K562 (cell line): ENCODE measurements around the gene TMC4. TPM values are rescaled to one million over a fixed set of nuclear protein-coding genes. Genes with fewer than 3 reads are reported as not detected.

ENCODE experiments used
- ATAC-seq: fragments of 200-7000 bp; cut with Tn5 transposase; 3 replicates; pipeline ENCODE4 v1.9.1; 2020; ENCODE audit warnings: moderate library complexity
- BruUV-seq: library from RNA; stranded (reverse); fragments of 400-500 nt; replicated peaks from 2 replicates; lab custom pipeline; 2021; lab: Mats Ljungman, UMichigan
- CTCF ChIA-PET: fragments of 300-600 bp; formaldehyde crosslinking; extraction: SDS; loops from one replicate; lab custom pipeline; 2021; ENCODE audit warnings: low intra/inter-chr PET ratio; lab: Yijun Ruan, JAX
- POLR2A ChIA-PET: fragments of 300-600, 350-650 bp; sonication (Branson Sonifier 250); formaldehyde crosslinking; extraction: SDS; loops from one replicate; lab custom pipeline; 2021; ENCODE audit warnings: antibody characterized with exemption, inconsistent platforms; lab: Yijun Ruan, JAX
- DNase-seq, 4 experiments: peaks; one replicate each; pipeline versions ENCODE4 v3.0.0 to v3.0.0-alpha.2; 2011 to 2018; ENCODE audit warnings: low spot score in 3 of 4, mixed read lengths in 3 of 4; ENCODE audit errors: extremely low read depth in 1 of 4
- FAIRE-seq: peaks from 2 replicates; lab custom pipeline; 2011; peaks lifted over from hg19 to GRCh38; lab: Jason Lieb, UNC
- H2AFZ ChIP-seq: 2 replicates; pipeline ENCODE4 v1.6.0; 2011; ENCODE audit warnings: low read depth, low read length, control low read depth, inconsistent platforms
- H3K27ac ChIP-seq: fragments of 200-600 bp; 3 replicates; pipeline ENCODE4 v1.8.0; 2011; ENCODE audit warnings: low read depth, mild to moderate bottlenecking, control low read depth, inconsistent platforms, low read length, moderate library complexity, mixed read lengths; ENCODE audit errors: extremely low read depth
- H3K27me3 ChIP-seq, 2 experiments: fragments of 300-600 bp in 1 of 2; 2 replicates in 1 of 2; 3 replicates in 1 of 2; pipeline versions ENCODE4 v1.6.0 to v1.8.0; 2011; ENCODE audit warnings: inconsistent platforms in 2 of 2, low read length in 2 of 2, mild to moderate bottlenecking in 1 of 2, mixed read lengths in 1 of 2, moderate library complexity in 1 of 2; ENCODE audit not compliant: control insufficient read depth in 2 of 2, insufficient read depth in 2 of 2
- H3K36me3 ChIP-seq: fragments of 300-600 bp; 3 replicates; pipeline ENCODE4 v1.8.0; 2011; ENCODE audit warnings: mild to moderate bottlenecking, low read length, inconsistent platforms; ENCODE audit not compliant: control insufficient read depth, insufficient read depth
- H3K4me1 ChIP-seq, 2 experiments: fragments of 200-600 bp in 1 of 2; replicated peaks in 1 of 2; 2 replicates in 1 of 2; 3 replicates in 1 of 2; pipeline versions ENCODE4 v1.5.1 to v1.8.0; 2011; ENCODE audit warnings: inconsistent platforms in 2 of 2, low read length in 2 of 2, mild to moderate bottlenecking in 1 of 2, mixed read lengths in 1 of 2, moderate library complexity in 1 of 2; ENCODE audit not compliant: control insufficient read depth in 2 of 2, insufficient read depth in 2 of 2
- H3K4me2 ChIP-seq: 2 replicates; pipeline ENCODE4 v1.6.1; 2011; ENCODE audit warnings: low read length, control low read depth, inconsistent platforms, mixed read lengths; ENCODE audit not compliant: insufficient read depth
- H3K4me3 ChIP-seq: fragments of 200-600 bp; sonication (generic), shearing (Covaris generic); 2 replicates; pipeline ENCODE4 v1.5.1; 2016; ENCODE audit warnings: control low read depth, inconsistent platforms
- H3K79me2 ChIP-seq: fragments of 200-600 bp; 3 replicates; pipeline ENCODE4 v1.8.0; 2011; ENCODE audit warnings: low read length, inconsistent platforms; ENCODE audit not compliant: control insufficient read depth, insufficient read depth
- H3K9ac ChIP-seq, 2 experiments: 2 replicates each; pipeline versions ENCODE4 v1.6.0 to v1.6.1; 2011; ENCODE audit warnings: low read depth in 2 of 2, low read length in 2 of 2, control low read depth in 1 of 2, inconsistent platforms in 1 of 2, mild to moderate bottlenecking in 1 of 2, mixed read lengths in 1 of 2; ENCODE audit not compliant: insufficient read depth in 1 of 2
- H3K9me1 ChIP-seq: one replicate; pipeline ENCODE4 v1.6.0; 2011; ENCODE audit warnings: inconsistent platforms, mild to moderate bottlenecking, low read length, moderate library complexity; ENCODE audit not compliant: control insufficient read depth, insufficient read depth
- H3K9me3 ChIP-seq: replicated peaks from 2 replicates; pipeline ENCODE4 v1.5.1; 2011; ENCODE audit warnings: low read depth, low read length, inconsistent platforms; ENCODE audit not compliant: control insufficient read depth, insufficient read depth
- H4K20me1 ChIP-seq: replicated peaks from 2 replicates; pipeline ENCODE4 v1.6.1; 2011; ENCODE audit warnings: low read length, inconsistent platforms, mixed read lengths; ENCODE audit not compliant: control insufficient read depth, insufficient read depth
- EP400 ChIP-seq: fragments of 450-650 bp; IDR thresholded peaks from 2 replicates; pipeline ENCODE4 v1.6.1; 2017; ENCODE audit warnings: antibody characterized with exemption, mild to moderate bottlenecking, moderate library complexity
- HDAC1 ChIP-seq, 2 experiments: fragments of 450-650 bp; IDR thresholded peaks; 2 replicates each; pipeline ENCODE4 v1.6.1; 2016 to 2017; ENCODE audit warnings: inconsistent platforms in 1 of 2, mild to moderate bottlenecking in 1 of 2, moderate library complexity in 1 of 2
- NFE2 ChIP-seq: IDR thresholded peaks from 2 replicates; pipeline ENCODE4 v1.6.1; 2014; ENCODE audit warnings: antibody characterized with exemption, low read depth
- NFXL1 ChIP-seq: fragments of 450-650 bp; formaldehyde crosslinking; IDR thresholded peaks from 2 replicates; pipeline ENCODE4 v1.4.0; 2021; ENCODE audit warnings: mild to moderate bottlenecking
- NR1H2 ChIP-seq: sonication (generic); formaldehyde crosslinking; IDR thresholded peaks from 2 replicates; pipeline ENCODE4 v1.4.0; 2020; ENCODE audit warnings: mild to moderate bottlenecking, missing genetic modification reagents
- ZC3H4 ChIP-seq: sonication (generic); formaldehyde crosslinking; IDR thresholded peaks from 2 replicates; pipeline ENCODE4 v1.9.0; 2021; ENCODE audit warnings: missing genetic modification reagents, borderline replicate concordance
- ZNF282 ChIP-seq: sonication (generic); formaldehyde crosslinking; IDR thresholded peaks from 2 replicates; pipeline ENCODE4 v1.8.1; 2023; ENCODE audit warnings: missing genetic modification reagents
- ZNF76 ChIP-seq: fragments of 250-450 bp; sonication (Bioruptor Pico); IDR thresholded peaks from 2 replicates; pipeline ENCODE4 v1.4.0; 2020; ENCODE audit warnings: mild to moderate bottlenecking, moderate library complexity, borderline replicate concordance
- WGBS: fragments of 100-300 bp; shearing (Covaris generic); methylation state at CpG from one replicate; pipeline ENCODE4 v1.1.6; 2016; ENCODE audit warnings: low coverage, mixed read lengths; ENCODE audit not compliant: insufficient coverage; ENCODE audit errors: missing lambda C conversion rate; 5-methylcytosine and 5-hydroxymethylcytosine counted together
- in situ Hi-C: fragments of 300-500 bp; cut with MboI; formaldehyde crosslinking; loops from 4 replicates; pipeline ENCODE4 v1.15.0; 2018; ENCODE audit warnings: inconsistent platforms, mixed read lengths
- intact Hi-C: fragments of 100-400 bp; cut with micrococcal nuclease; formaldehyde crosslinking; loops from 2 replicates; pipeline ENCODE4 v1.14.2; 2022
- polyA plus RNA-seq, 8 experiments: library from polyadenylated mRNA; depleted of rRNA in 4 of 8; stranded (reverse) in 5 of 8; unstranded in 3 of 8; fragments of >200 nt; fragmentation: Nextera tagmentation in 2 of 8; fragmentation: Illumina TruSeq in 1 of 8; extraction: Ambion mirVana in 2 of 8; extraction: Trizol in 1 of 8; gene quantifications; 2 replicates each; pipeline versions ENCODE4 v1.2.1 to v1.2.3, GENCODE V29; 2011 to 2014; ENCODE audit warnings: inconsistent platforms in 1 of 8, missing spikeins in 1 of 8
- total RNA-seq, 7 experiments: library from RNA; depleted of rRNA in 6 of 7; stranded (reverse); fragments of >200 nt in 6 of 7; fragmentation: Illumina TruSeq in 2 of 7; extraction: Trizol in 2 of 7; gene quantifications; 2 replicates each; pipeline versions ENCODE4 v1.2.1 to v1.2.3, GENCODE V29; 2011 to 2021; ENCODE audit warnings: low replicate concordance in 1 of 7
- TF ChIP-seq, protein P1 (sequence below), 2 experiments: fragments of 450-650 bp in 1 of 2; sonication (generic) in 1 of 2; formaldehyde crosslinking in 1 of 2; IDR thresholded peaks; 2 replicates each; pipeline versions ENCODE4 v1.7.1 to v1.9.0; 2016 to 2022; ENCODE audit warnings: inconsistent platforms in 1 of 2, mild to moderate bottlenecking in 1 of 2, missing genetic modification reagents in 1 of 2
- TF ChIP-seq, protein P2 (sequence below): sonication (generic); formaldehyde crosslinking; IDR thresholded peaks from 2 replicates; pipeline ENCODE4 v1.8.1; 2022; ENCODE audit warnings: missing genetic modification reagents

TMC4 gene
- total and polyA plus RNA-seq, 9 of the 15 experiments (the other 6 are each of a cell fraction or from before 2014, with no cell fraction given): 0.12 to 0.79 (median 0.36) TPM; not detected in 2

GRCh38 chr19:54158812-54159351 lies 14.1 kb downstream of the TMC4 start:
- H3K4me1 ChIP-seq: peaks cover 21 to 36% of the 10 kb centered on the region in 2 experiments
- BruUV-seq: TSS peak; percentile 83
- H3K4me3 ChIP-seq: peak overlapping the region; percentile 65
- in situ Hi-C loops: no loop called here
- H3K27ac ChIP-seq: peak overlapping the region; percentile 93
- H4K20me1 ChIP-seq: no peaks in the 10 kb centered on the region; the same call in 1 of the 2 replicates
- ChIA-PET CTCF (no interaction called here), POLR2A (interaction anchor here (0.6 to 3.1 kb wide), 11 partner anchors 8 to 67 kb away, joined by 3 to 18 read pairs (median 4); partner anchors contain the start of genes CNOT3, PRPF31 and TFPT)
- peaks cover 18% of the 10 kb centered on the region; the same call in 2 of the 3 replicates for H3K79me2 ChIP-seq
- H3K4me2 ChIP-seq: peak overlapping the region; percentile 95
- H2AFZ ChIP-seq: peak overlapping the region; percentile 92
- no peaks in the 10 kb centered on the region for H3K9me1 ChIP-seq
- peaks cover 44% of the 10 kb centered on the region for H3K36me3 ChIP-seq
- peak overlapping the region; percentile 78 to 93 for H3K9ac ChIP-seq
- intact Hi-C loops: loop anchor here (1.0 kb wide), 1 partner anchor 22 kb away; the partner anchor contains the start of gene CNOT3
- WGBS: 9% methylated on average over 17 of the region's 19 CpGs
- DNase-seq (peak in 1 of 4 experiments; percentile 49), FAIRE-seq (no peak), ATAC-seq (no peak)
- no peaks in the 10 kb centered on the region for H3K9me3 ChIP-seq
- H3K27me3 ChIP-seq: no peaks in the 10 kb centered on the region
- no peak for TF ChIP-seq NFXL1 (CRISPR knock-in tag)
- no peak for TF ChIP-seq ZC3H4 (CRISPR knock-in tag)
- no peak for TF ChIP-seq NR1H2
- TF ChIP-seq, protein P1, sequence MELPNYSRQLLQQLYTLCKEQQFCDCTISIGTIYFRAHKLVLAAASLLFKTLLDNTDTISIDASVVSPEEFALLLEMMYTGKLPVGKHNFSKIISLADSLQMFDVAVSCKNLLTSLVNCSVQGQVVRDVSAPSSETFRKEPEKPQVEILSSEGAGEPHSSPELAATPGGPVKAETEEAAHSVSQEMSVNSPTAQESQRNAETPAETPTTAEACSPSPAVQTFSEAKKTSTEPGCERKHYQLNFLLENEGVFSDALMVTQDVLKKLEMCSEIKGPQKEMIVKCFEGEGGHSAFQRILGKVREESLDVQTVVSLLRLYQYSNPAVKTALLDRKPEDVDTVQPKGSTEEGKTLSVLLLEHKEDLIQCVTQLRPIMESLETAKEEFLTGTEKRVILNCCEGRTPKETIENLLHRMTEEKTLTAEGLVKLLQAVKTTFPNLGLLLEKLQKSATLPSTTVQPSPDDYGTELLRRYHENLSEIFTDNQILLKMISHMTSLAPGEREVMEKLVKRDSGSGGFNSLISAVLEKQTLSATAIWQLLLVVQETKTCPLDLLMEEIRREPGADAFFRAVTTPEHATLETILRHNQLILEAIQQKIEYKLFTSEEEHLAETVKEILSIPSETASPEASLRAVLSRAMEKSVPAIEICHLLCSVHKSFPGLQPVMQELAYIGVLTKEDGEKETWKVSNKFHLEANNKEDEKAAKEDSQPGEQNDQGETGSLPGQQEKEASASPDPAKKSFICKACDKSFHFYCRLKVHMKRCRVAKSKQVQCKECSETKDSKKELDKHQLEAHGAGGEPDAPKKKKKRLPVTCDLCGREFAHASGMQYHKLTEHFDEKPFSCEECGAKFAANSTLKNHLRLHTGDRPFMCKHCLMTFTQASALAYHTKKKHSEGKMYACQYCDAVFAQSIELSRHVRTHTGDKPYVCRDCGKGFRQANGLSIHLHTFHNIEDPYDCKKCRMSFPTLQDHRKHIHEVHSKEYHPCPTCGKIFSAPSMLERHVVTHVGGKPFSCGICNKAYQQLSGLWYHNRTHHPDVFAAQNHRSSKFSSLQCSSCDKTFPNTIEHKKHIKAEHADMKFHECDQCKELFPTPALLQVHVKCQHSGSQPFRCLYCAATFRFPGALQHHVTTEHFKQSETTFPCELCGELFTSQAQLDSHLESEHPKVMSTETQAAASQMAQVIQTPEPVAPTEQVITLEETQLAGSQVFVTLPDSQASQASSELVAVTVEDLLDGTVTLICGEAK (IDR thresholded peaks at IDR 0.05): no peak
- TF ChIP-seq, protein P1 (CRISPR knock-in tag; IDR thresholded peaks at IDR 0.05): no peak
- TF ChIP-seq, protein P2, sequence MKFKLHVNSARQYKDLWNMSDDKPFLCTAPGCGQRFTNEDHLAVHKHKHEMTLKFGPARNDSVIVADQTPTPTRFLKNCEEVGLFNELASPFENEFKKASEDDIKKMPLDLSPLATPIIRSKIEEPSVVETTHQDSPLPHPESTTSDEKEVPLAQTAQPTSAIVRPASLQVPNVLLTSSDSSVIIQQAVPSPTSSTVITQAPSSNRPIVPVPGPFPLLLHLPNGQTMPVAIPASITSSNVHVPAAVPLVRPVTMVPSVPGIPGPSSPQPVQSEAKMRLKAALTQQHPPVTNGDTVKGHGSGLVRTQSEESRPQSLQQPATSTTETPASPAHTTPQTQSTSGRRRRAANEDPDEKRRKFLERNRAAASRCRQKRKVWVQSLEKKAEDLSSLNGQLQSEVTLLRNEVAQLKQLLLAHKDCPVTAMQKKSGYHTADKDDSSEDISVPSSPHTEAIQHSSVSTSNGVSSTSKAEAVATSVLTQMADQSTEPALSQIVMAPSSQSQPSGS (CRISPR knock-in tag): no peak
- TF ChIP-seq NFE2: no peak
- TF ChIP-seq ZNF76: peak; percentile 33; the same call in 1 of the 2 replicates
- no peak for TF ChIP-seq EP400
- TF ChIP-seq ZNF282 (CRISPR knock-in tag): no peak
- TF ChIP-seq HDAC1 (IDR thresholded peaks at IDR 0.05): peak in 1 of 2 experiments; percentile 25; a peak in 1 of 4 replicates
